Muscle of leg (tissue), 9 donors: ENCODE measurements around the gene KHDC3L. TPM values are rescaled to one million over a fixed set of nuclear protein-coding genes. Genes with fewer than 3 reads are reported as not detected.

Experiments used
- polyA plus RNA-seq, 8 donors: library from polyadenylated mRNA; unstranded; fragments of 120-200 nt; gene quantifications; one replicate each; pipeline versions ENCODE4 v1.2.1 to v1.2.3, GENCODE V29; 2013; ENCODE audit warnings: inconsistent platforms in 1 of 8, low replicate concordance in 1 of 8; ENCODE audit not compliant: insufficient read length in 8 of 8, insufficient read depth in 1 of 8
- total RNA-seq: library from RNA; stranded (reverse); fragments of 120-200 nt; gene quantifications from one replicate; pipeline ENCODE4 v1.2.4, GENCODE V29; 2013

The KHDC3L gene
- total and polyA plus RNA-seq, 9 donors, result not detected

Other genes with a start within 250 kb of the KHDC3L start
- gene KHDC1L, start 137.2 kb upstream of the KHDC3L start, total RNA-seq, result 0.13 TPM
- under 1 TPM in 5 of 8 donors, not detected in 3; 0.23 to 0.87 (median 0.43) TPM for gene KHDC1L, start 137.2 kb upstream of the KHDC3L start, polyA plus RNA-seq
- 2.3 TPM for gene KHDC1, start 99.5 kb upstream of the KHDC3L start, total RNA-seq
- gene KHDC1, start 99.5 kb upstream of the KHDC3L start, polyA plus RNA-seq, result 1 to 10 TPM; 2.9 to 7.0 (median 4.9) TPM
- gene DPPA5, start 8.4 kb upstream of the KHDC3L start, total RNA-seq, result not detected
- gene DPPA5, start 8.4 kb upstream of the KHDC3L start, polyA plus RNA-seq, result not detected
- gene OOEP, start 7.2 kb downstream of the KHDC3L start, total RNA-seq, result not detected
- gene OOEP, start 7.2 kb downstream of the KHDC3L start, polyA plus RNA-seq, result under 1 TPM in 1 of 8 donors, not detected in 7; 0.16 TPM
- 0.35 TPM for gene DDX43, start 32.2 kb downstream of the KHDC3L start, total RNA-seq
- under 1 TPM; 0.23 to 0.81 (median 0.43) TPM for gene DDX43, start 32.2 kb downstream of the KHDC3L start, polyA plus RNA-seq
- 5.2 TPM for gene CGAS, start 89.6 kb downstream of the KHDC3L start, total RNA-seq
- gene CGAS, start 89.6 kb downstream of the KHDC3L start, polyA plus RNA-seq, result 1 to 10 TPM; 4.3 to 6.4 (median 4.3) TPM
- gene MTO1, start 99.1 kb downstream of the KHDC3L start, total RNA-seq, result 23.9 TPM
- gene MTO1, start 99.1 kb downstream of the KHDC3L start, polyA plus RNA-seq, result 10 to 100 TPM; 14.6 to 19.7 (median 17.0) TPM
- 27,283 TPM for gene EEF1A1, start 158.4 kb downstream of the KHDC3L start, total RNA-seq
- over 10,000 TPM; 20,564 to 26,185 (median 22,549) TPM for gene EEF1A1, start 158.4 kb downstream of the KHDC3L start, polyA plus RNA-seq